IPS-20b (cell line): ENCODE data around the gene GGT6.
"Not testable (repeated sequence)": the region's sequence is repeated elsewhere in the genome, so short reads cannot be mapped to it uniquely, and the experiment has no call there.

Experiments used
- H3K27ac ChIP-seq: one replicate; pipeline ENCODE4 v1.5.1; 2013; ENCODE audit warnings: low read length
- H3K27me3 ChIP-seq: 2 replicates; pipeline ENCODE4 v1.6.1; 2013; ENCODE audit warnings: mild to moderate bottlenecking, low read length, inconsistent platforms; ENCODE audit not compliant: insufficient read depth
- H3K36me3 ChIP-seq: 2 replicates; pipeline ENCODE4 v1.6.1; 2013; ENCODE audit warnings: low read depth, mild to moderate bottlenecking, inconsistent platforms, low read length, moderate library complexity; ENCODE audit not compliant: insufficient read depth
- H3K4me1 ChIP-seq: 2 replicates; pipeline ENCODE4 v1.6.1; 2013; ENCODE audit warnings: mild to moderate bottlenecking, control low read depth, inconsistent platforms, low read length, moderate library complexity; ENCODE audit not compliant: insufficient read depth
- H3K4me3 ChIP-seq: 2 replicates; pipeline ENCODE4 v1.5.1; 2013; ENCODE audit warnings: mild to moderate bottlenecking, low read length, inconsistent platforms
- H3K9ac ChIP-seq: 2 replicates; pipeline ENCODE4 v1.6.1; 2013; ENCODE audit warnings: low read depth, mild to moderate bottlenecking, inconsistent platforms, low read length, moderate library complexity
- H3K9me3 ChIP-seq: 2 replicates; pipeline ENCODE4 v1.6.1; 2013; ENCODE audit warnings: mild to moderate bottlenecking, low read depth, low read length, inconsistent platforms; ENCODE audit not compliant: insufficient read depth

Gene GGT6

GRCh38 chr17:4598776-4599504, 38.6 kb upstream of the GGT6 start:
- no peaks in the 10 kb centered on the region for H3K36me3 ChIP-seq
- no peaks in the 10 kb centered on the region for H3K9me3 ChIP-seq
- no peak overlapping the region for H3K27ac ChIP-seq
- H3K4me1 ChIP-seq = peaks cover 15% of the 10 kb centered on the region; the same call in 1 of the 2 replicates
- H3K9ac ChIP-seq = no peak overlapping the region
- no peaks in the 10 kb centered on the region for H3K27me3 ChIP-seq
- no peak overlapping the region for H3K4me3 ChIP-seq

- Histone ChIP-seq H3K27me3 (no peaks in the 10 kb centered on the region), H3K9ac (no peak overlapping the region), H3K4me1 (peaks cover 15% of the 10 kb centered on the region; the same call in 1 of the 2 replicates), H3K27ac (no peak overlapping the region), H3K36me3 (no peaks in the 10 kb centered on the region), H3K4me3 (no peak overlapping the region), H3K9me3 (no peaks in the 10 kb centered on the region)
Observed at GRCh38 chr17:4597975-4598374, 37.6 kb upstream of the GGT6 start.

GRCh38 chr17:4596636-4597380, 36.4 kb upstream of the GGT6 start:
- Histone ChIP-seq H3K27ac (no peak overlapping the region), H3K9me3 (no peaks in the 10 kb centered on the region), H3K4me3 (no peak overlapping the region), H3K27me3 (no peaks in the 10 kb centered on the region), H3K4me1 (peaks cover 15% of the 10 kb centered on the region; the same call in 1 of the 2 replicates), H3K36me3 (no peaks in the 10 kb centered on the region), H3K9ac (no peak overlapping the region)

- H3K4me1 ChIP-seq = peaks cover 14% of the 10 kb centered on the region; the same call in 1 of the 2 replicates
- H3K9me3 ChIP-seq, H3K9ac ChIP-seq, H3K36me3 ChIP-seq, H3K27ac ChIP-seq, H3K4me3 ChIP-seq, H3K27me3 ChIP-seq: not testable (repeated sequence)
Observed at GRCh38 chr17:4595685-4596342, 35.4 kb upstream of the GGT6 start.

GRCh38 chr17:4594931-4595684, 34.7 kb upstream of the GGT6 start:
- Histone ChIP-seq H3K9me3 (no peaks in the 10 kb centered on the region), H3K36me3 (no peaks in the 10 kb centered on the region), H3K4me1 (peaks cover 8% of the 10 kb centered on the region; the same call in 1 of the 2 replicates), H3K27me3 (no peaks in the 10 kb centered on the region), H3K4me3 (no peak overlapping the region), H3K9ac (peak overlapping the region; percentile 37; the same call in 1 of the 2 replicates), H3K27ac (no peak overlapping the region)

GRCh38 chr17:4594406-4594805, 34.0 kb upstream of the GGT6 start:
- no peak overlapping the region for H3K27ac ChIP-seq
- no peak overlapping the region for H3K9ac ChIP-seq
- no peaks in the 10 kb centered on the region for H3K9me3 ChIP-seq
- H3K4me1 ChIP-seq = peaks cover 3% of the 10 kb centered on the region; the same call in 1 of the 2 replicates
- H3K27me3 ChIP-seq = no peaks in the 10 kb centered on the region
- no peak overlapping the region for H3K4me3 ChIP-seq
- no peaks in the 10 kb centered on the region for H3K36me3 ChIP-seq

GRCh38 chr17:4593021-4593421, 32.6 kb upstream of the GGT6 start:
- Histone ChIP-seq H3K27me3 (no peaks in the 10 kb centered on the region), H3K4me3 (no peak overlapping the region), H3K4me1 (no peaks in the 10 kb centered on the region), H3K9me3 (no peaks in the 10 kb centered on the region), H3K9ac (no peak overlapping the region), H3K36me3 (no peaks in the 10 kb centered on the region), H3K27ac (no peak overlapping the region)

- no peak overlapping the region for H3K9ac ChIP-seq
- H3K9me3 ChIP-seq = no peaks in the 10 kb centered on the region
- H3K4me1 ChIP-seq = no peaks in the 10 kb centered on the region
- H3K36me3 ChIP-seq = no peaks in the 10 kb centered on the region
- no peak overlapping the region for H3K27ac ChIP-seq
- H3K4me3 ChIP-seq = no peak overlapping the region
- peaks cover 3% of the 10 kb centered on the region; the same call in 1 of the 2 replicates for H3K27me3 ChIP-seq
Observed at GRCh38 chr17:4592240-4593005, 32.0 kb upstream of the GGT6 start.

GRCh38 chr17:4591529-4591928, 31.2 kb upstream of the GGT6 start:
- no peaks in the 10 kb centered on the region for H3K36me3 ChIP-seq
- no peak overlapping the region for H3K4me3 ChIP-seq
- no peak overlapping the region for H3K27ac ChIP-seq
- no peaks in the 10 kb centered on the region for H3K4me1 ChIP-seq
- peaks cover 12% of the 10 kb centered on the region for H3K27me3 ChIP-seq
- no peak overlapping the region for H3K9ac ChIP-seq
- no peaks in the 10 kb centered on the region for H3K9me3 ChIP-seq

GRCh38 chr17:4590981-4591453, 30.6 kb upstream of the GGT6 start:
- H3K27ac ChIP-seq = no peak overlapping the region
- no peak overlapping the region for H3K9ac ChIP-seq
- no peak overlapping the region for H3K4me3 ChIP-seq
- no peaks in the 10 kb centered on the region for H3K4me1 ChIP-seq
- no peaks in the 10 kb centered on the region for H3K36me3 ChIP-seq
- H3K27me3 ChIP-seq = peaks cover 17% of the 10 kb centered on the region
- no peaks in the 10 kb centered on the region for H3K9me3 ChIP-seq

- H3K36me3 ChIP-seq, H3K9me3 ChIP-seq, H3K4me1 ChIP-seq, H3K27ac ChIP-seq, H3K9ac ChIP-seq, H3K4me3 ChIP-seq: not testable (repeated sequence)
- peaks cover 26% of the 10 kb centered on the region for H3K27me3 ChIP-seq
Observed at GRCh38 chr17:4590042-4590441, 29.7 kb upstream of the GGT6 start.
